ENCODE data around the gene PML.
"Not testable (repeated sequence)": the region's sequence is repeated elsewhere in the genome, so short reads cannot be mapped to it uniquely, and the experiment has no call there.

Gene PML

GRCh38 chr15:74052271-74053260 is 58.0 kb downstream of the PML start:
- not testable (repeated sequence) for ATAC-seq

- no peak for ATAC-seq
These were observed 59.0 kb downstream of the PML start for GRCh38 chr15:74053517-74053916.

GRCh38 chr15:74053941-74054529 is 59.5 kb downstream of the PML start:
- ATAC-seq = peak; percentile 71
- TF ChIP-seq TSHZ2 (CRISPR knock-in tag; IDR thresholded peaks at IDR 0.05) = no peak
- TF ChIP-seq PPARA (CRISPR knock-in tag; IDR thresholded peaks at IDR 0.05; ENCODE audit: borderline replicate concordance) = no peak
- no peak for TF ChIP-seq GLIS3 (CRISPR knock-in tag; IDR thresholded peaks at IDR 0.05)
- no peak for TF ChIP-seq PATZ1 (CRISPR knock-in tag; IDR thresholded peaks at IDR 0.05; ENCODE audit: borderline replicate concordance)
- TF ChIP-seq ZNF8 (CRISPR knock-in tag; IDR thresholded peaks at IDR 0.05) = no peak
- TF ChIP-seq ZNF565 (CRISPR knock-in tag; conservative IDR thresholded peaks at IDR 0.05; ENCODE audit: low read depth) = no peak
- TF ChIP-seq SNAI2 (CRISPR knock-in tag; IDR thresholded peaks at IDR 0.05) = no peak
- TF ChIP-seq TOX (CRISPR knock-in tag; IDR thresholded peaks at IDR 0.05; ENCODE audit: borderline replicate concordance) = no peak
- no peak for TF ChIP-seq ZFP30 (CRISPR knock-in tag; IDR thresholded peaks at IDR 0.05)

More at GRCh38 chr15:74053517-74053916, 59.0 kb downstream of the PML start:
- no peak for TF ChIP-seq ZNF565 (CRISPR knock-in tag; conservative IDR thresholded peaks at IDR 0.05; ENCODE audit: low read depth)
- TF ChIP-seq BACH2 (CRISPR knock-in tag; IDR thresholded peaks at IDR 0.05; ENCODE audit: borderline replicate concordance) = no peak
- TF ChIP-seq SNAI2 (CRISPR knock-in tag; IDR thresholded peaks at IDR 0.05) = no peak
- TF ChIP-seq OSR1 (CRISPR knock-in tag; IDR thresholded peaks at IDR 0.05) = no peak
- no peak for TF ChIP-seq TOX (CRISPR knock-in tag; IDR thresholded peaks at IDR 0.05; ENCODE audit: borderline replicate concordance)
- no peak for TF ChIP-seq TSHZ2 (CRISPR knock-in tag; IDR thresholded peaks at IDR 0.05)
- no peak for TF ChIP-seq ESRRG (CRISPR knock-in tag; IDR thresholded peaks at IDR 0.05)
- no peak for TF ChIP-seq TCF4 (CRISPR knock-in tag; IDR thresholded peaks at IDR 0.05; ENCODE audit: borderline replicate concordance)
- TF ChIP-seq PPARA (CRISPR knock-in tag; IDR thresholded peaks at IDR 0.05; ENCODE audit: borderline replicate concordance) = no peak
- TF ChIP-seq, protein P1, sequence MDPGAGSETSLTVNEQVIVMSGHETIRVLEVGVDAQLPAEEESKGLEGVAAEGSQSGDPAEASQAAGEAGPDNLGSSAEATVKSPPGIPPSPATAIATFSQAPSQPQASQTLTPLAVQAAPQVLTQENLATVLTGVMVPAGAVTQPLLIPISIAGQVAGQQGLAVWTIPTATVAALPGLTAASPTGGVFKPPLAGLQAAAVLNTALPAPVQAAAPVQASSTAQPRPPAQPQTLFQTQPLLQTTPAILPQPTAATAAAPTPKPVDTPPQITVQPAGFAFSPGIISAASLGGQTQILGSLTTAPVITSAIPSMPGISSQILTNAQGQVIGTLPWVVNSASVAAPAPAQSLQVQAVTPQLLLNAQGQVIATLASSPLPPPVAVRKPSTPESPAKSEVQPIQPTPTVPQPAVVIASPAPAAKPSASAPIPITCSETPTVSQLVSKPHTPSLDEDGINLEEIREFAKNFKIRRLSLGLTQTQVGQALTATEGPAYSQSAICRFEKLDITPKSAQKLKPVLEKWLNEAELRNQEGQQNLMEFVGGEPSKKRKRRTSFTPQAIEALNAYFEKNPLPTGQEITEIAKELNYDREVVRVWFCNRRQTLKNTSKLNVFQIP (CRISPR knock-in tag; IDR thresholded peaks at IDR 0.05; ENCODE audit: borderline replicate concordance, low read depth) = no peak

DNA sequence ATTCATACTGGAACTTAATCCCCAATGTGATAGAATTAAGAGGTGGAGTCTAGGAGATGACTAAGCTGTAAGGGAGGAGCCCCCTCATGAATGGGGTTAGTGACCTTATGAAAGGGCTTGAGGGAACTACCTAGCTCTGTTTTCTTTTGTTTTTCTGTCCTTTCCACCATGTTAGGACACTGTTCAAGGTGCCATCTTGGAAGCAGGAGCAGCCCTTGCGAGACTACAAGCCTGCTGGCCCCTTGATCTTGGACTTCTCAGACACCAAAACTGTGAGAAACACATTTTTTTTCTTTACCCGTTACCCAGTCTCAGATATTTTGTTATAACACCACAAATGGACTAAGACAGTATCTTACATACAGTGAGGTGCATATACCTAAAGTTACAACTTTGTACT is 61.3 kb downstream of the PML start:
- no peak for ATAC-seq
- TF ChIP-seq ZFP30 (CRISPR knock-in tag; IDR thresholded peaks at IDR 0.05) = no peak
- no peak for TF ChIP-seq ISL1 (CRISPR knock-in tag; IDR thresholded peaks at IDR 0.05)
- TF ChIP-seq ZNF8 (CRISPR knock-in tag; IDR thresholded peaks at IDR 0.05) = no peak
- no peak for TF ChIP-seq PATZ1 (CRISPR knock-in tag; IDR thresholded peaks at IDR 0.05; ENCODE audit: borderline replicate concordance)
- no peak for TF ChIP-seq OSR1 (CRISPR knock-in tag; IDR thresholded peaks at IDR 0.05)
- no peak for TF ChIP-seq TSHZ2 (CRISPR knock-in tag; IDR thresholded peaks at IDR 0.05)
- TF ChIP-seq TCF4 (CRISPR knock-in tag; IDR thresholded peaks at IDR 0.05; ENCODE audit: borderline replicate concordance) = no peak
- TF ChIP-seq, protein P2, sequence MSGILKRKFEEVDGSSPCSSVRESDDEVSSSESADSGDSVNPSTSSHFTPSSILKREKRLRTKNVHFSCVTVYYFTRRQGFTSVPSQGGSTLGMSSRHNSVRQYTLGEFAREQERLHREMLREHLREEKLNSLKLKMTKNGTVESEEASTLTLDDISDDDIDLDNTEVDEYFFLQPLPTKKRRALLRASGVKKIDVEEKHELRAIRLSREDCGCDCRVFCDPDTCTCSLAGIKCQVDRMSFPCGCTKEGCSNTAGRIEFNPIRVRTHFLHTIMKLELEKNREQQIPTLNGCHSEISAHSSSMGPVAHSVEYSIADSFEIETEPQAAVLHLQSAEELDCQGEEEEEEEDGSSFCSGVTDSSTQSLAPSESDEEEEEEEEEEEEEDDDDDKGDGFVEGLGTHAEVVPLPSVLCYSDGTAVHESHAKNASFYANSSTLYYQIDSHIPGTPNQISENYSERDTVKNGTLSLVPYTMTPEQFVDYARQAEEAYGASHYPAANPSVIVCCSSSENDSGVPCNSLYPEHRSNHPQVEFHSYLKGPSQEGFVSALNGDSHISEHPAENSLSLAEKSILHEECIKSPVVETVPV (CRISPR knock-in tag; IDR thresholded peaks at IDR 0.05) = no peak
